ENCODE measurements around the gene KSR1.

- TF ChIP-seq CTCF (conservative IDR thresholded peaks at IDR 0.05): no peak
- no peak for TF ChIP-seq ZFX (IDR thresholded peaks at IDR 0.05)
Measured at GRCh38 chr17:27466743-27467375, 10.6 kb downstream of the KSR1 start.
